GM19240 (cell line): Measurements from ENCODE around the gene UBE2G1.
A peak's percentile ranks its signal among the peaks of the same experiment; 100 is the strongest.

Experiments
- DNase-seq: peaks from one replicate; pipeline ENCODE4 v3.0.0; 2011; ENCODE audit warnings: low spot score; ENCODE audit not compliant: insufficient read length

UBE2G1 gene

GRCh38 chr17:4334776-4335584, 31.5 kb downstream of the UBE2G1 start:
- DNase-seq, result no peak

- no peak for DNase-seq
Observed at GRCh38 chr17:4334332-4334731, 32.1 kb downstream of the UBE2G1 start.

- DNase-seq, result no peak
Observed at GRCh38 chr17:4333041-4333440, 33.4 kb downstream of the UBE2G1 start.

GRCh38 chr17:4332296-4332970, 34.0 kb downstream of the UBE2G1 start:
- DNase-seq, result no peak

GRCh38 chr17:4331614-4332013, 34.9 kb downstream of the UBE2G1 start:
- DNase-seq, result peak; percentile 18

- DNase-seq, result no peak
Observed at GRCh38 chr17:4329838-4330237, 36.6 kb downstream of the UBE2G1 start.

GRCh38 chr17:4327606-4328005, 38.9 kb downstream of the UBE2G1 start:
- no peak for DNase-seq

GRCh38 chr17:4326608-4327007, 39.9 kb downstream of the UBE2G1 start:
- DNase-seq, result no peak

- DNase-seq, result no peak
Observed at GRCh38 chr17:4326112-4326511, 40.4 kb downstream of the UBE2G1 start.

GRCh38 chr17:4324463-4324862, 42.0 kb downstream of the UBE2G1 start:
- DNase-seq, result no peak

- no peak for DNase-seq
Observed at GRCh38 chr17:4319221-4319620, 47.3 kb downstream of the UBE2G1 start.

GRCh38 chr17:4318596-4318995, 47.9 kb downstream of the UBE2G1 start:
- DNase-seq, result no peak

- no peak for DNase-seq
Observed at GRCh38 chr17:4318186-4318585, 48.3 kb downstream of the UBE2G1 start.

GRCh38 chr17:4317610-4318009, 48.9 kb downstream of the UBE2G1 start:
- no peak for DNase-seq

GRCh38 chr17:4316648-4317047, 49.8 kb downstream of the UBE2G1 start:
- no peak for DNase-seq

- DNase-seq, result no peak
Observed at GRCh38 chr17:4314618-4315017, 51.9 kb downstream of the UBE2G1 start.

GRCh38 chr17:4314179-4314578, 52.3 kb downstream of the UBE2G1 start:
- DNase-seq, result no peak

GRCh38 chr17:4313221-4314114, 53.0 kb downstream of the UBE2G1 start:
- no peak for DNase-seq

- no peak for DNase-seq
Observed at GRCh38 chr17:4310354-4311060, 56.0 kb downstream of the UBE2G1 start.

GRCh38 chr17:4309897-4310296, 56.6 kb downstream of the UBE2G1 start:
- no peak for DNase-seq
